LNCAP (cell line): ENCODE measurements around the gene TEAD1.
A peak's percentile ranks its signal among the peaks of the same experiment; 100 is the strongest.

Experiments used
- CTCF ChIP-seq: fragments of 450-650 bp; IDR thresholded peaks from 2 replicates; pipeline ENCODE4 v1.5.1; 2017; ENCODE audit warnings: mild to moderate bottlenecking

The TEAD1 gene

GRCh38 chr11:12865863-12866595 is 191.8 kb downstream of the TEAD1 start:
- no peak for TF ChIP-seq CTCF

- TF ChIP-seq CTCF = no peak
Measured at GRCh38 chr11:12867531-12867930, 193.3 kb downstream of the TEAD1 start.

GRCh38 chr11:12868315-12869073 is 194.3 kb downstream of the TEAD1 start:
- TF ChIP-seq CTCF = peak; percentile 10; the same call in 1 of the 2 replicates

GRCh38 chr11:12871241-12871640 is 197.0 kb downstream of the TEAD1 start:
- TF ChIP-seq CTCF = no peak

GRCh38 chr11:12871788-12872321 is 197.6 kb downstream of the TEAD1 start:
- no peak for TF ChIP-seq CTCF

- no peak for TF ChIP-seq CTCF
Measured at GRCh38 chr11:12876340-12876739, 202.1 kb downstream of the TEAD1 start.

GRCh38 chr11:12876988-12877387 is 202.8 kb downstream of the TEAD1 start:
- TF ChIP-seq CTCF = no peak
